IMR-90 (cell line): ENCODE results near the gene SH3GL2. TPM values are rescaled to one million over a fixed set of nuclear protein-coding genes. Genes with fewer than 3 reads are reported as not detected.

ENCODE experiments used
- ATAC-seq: fragments of 200-7000 bp; cut with Tn5 transposase; 2 replicates; pipeline ENCODE4 v1.9.1; 2020; ENCODE audit warnings: low read depth, mild to moderate bottlenecking, moderate library complexity
- BruUV-seq: library from RNA; stranded (reverse); fragments of 400-500 nt; replicated peaks from 2 replicates; lab custom pipeline; 2021; lab: Mats Ljungman, UMichigan
- CTCF ChIA-PET: fragments of 300-600 bp; formaldehyde crosslinking; extraction: SDS; loops from one replicate; lab custom pipeline; 2021; ENCODE audit warnings: antibody characterized with exemption; lab: Yijun Ruan, JAX
- POLR2A ChIA-PET: fragments of 300-600 bp; sonication (Branson Sonifier 250); formaldehyde crosslinking; loops from one replicate; lab custom pipeline; 2022; ENCODE audit warnings: antibody characterized with exemption; ENCODE audit not compliant: unreplicated experiment; lab: Charles Lee
- DNase-seq: peaks from one replicate; pipeline ENCODE4 v3.0.0; 2013
- H2AFZ ChIP-seq: replicated peaks from 2 replicates; pipeline ENCODE3; 2013; ENCODE audit warnings: low read length, mild to moderate bottlenecking; ENCODE audit not compliant: poor library complexity
- H2AK5ac ChIP-seq: 2 replicates; pipeline ENCODE4 v1.6.1; 2013; ENCODE audit warnings: low read depth, low read length, inconsistent platforms
- H2AK9ac ChIP-seq: replicated peaks from 2 replicates; pipeline ENCODE3; 2013; ENCODE audit warnings: mild to moderate bottlenecking, low read depth, low read length, moderate library complexity; ENCODE audit not compliant: poor library complexity
- H2BK120ac ChIP-seq: 2 replicates; pipeline ENCODE4 v1.6.1; 2013; ENCODE audit warnings: low read depth, low read length, inconsistent platforms
- H2BK15ac ChIP-seq: 3 replicates; pipeline ENCODE4 v1.6.1; 2013; ENCODE audit warnings: low read depth, low read length, inconsistent platforms
- H2BK20ac ChIP-seq: 2 replicates; pipeline ENCODE4 v1.6.1; 2013; ENCODE audit warnings: low read depth, mild to moderate bottlenecking, inconsistent platforms, low read length, moderate library complexity
- H2BK5ac ChIP-seq: 2 replicates; pipeline ENCODE4 v1.6.1; 2013; ENCODE audit warnings: mild to moderate bottlenecking, low read depth, low read length, inconsistent platforms; ENCODE audit not compliant: poor library complexity, severe bottlenecking
- H3K14ac ChIP-seq: replicated peaks from 2 replicates; pipeline ENCODE4 v1.6.1; 2013; ENCODE audit warnings: low read depth, low read length, inconsistent platforms
- H3K18ac ChIP-seq: 2 replicates; pipeline ENCODE4 v1.6.1; 2013; ENCODE audit warnings: low read depth, low read length, control low read depth
- H3K23ac ChIP-seq: 2 replicates; pipeline ENCODE4 v1.6.1; 2013; ENCODE audit warnings: low read depth, low read length, inconsistent platforms
- H3K27ac ChIP-seq: 2 replicates; pipeline ENCODE4 v1.5.1; 2013; ENCODE audit warnings: mild to moderate bottlenecking, control low read depth, low read length; ENCODE audit not compliant: insufficient read depth
- H3K27me3 ChIP-seq: 2 replicates; pipeline ENCODE4 v1.6.1; 2013; ENCODE audit warnings: low read length; ENCODE audit not compliant: control insufficient read depth, insufficient read depth
- H3K36me3 ChIP-seq: 2 replicates; pipeline ENCODE4 v1.6.1; 2013; ENCODE audit warnings: low read length, mixed read lengths; ENCODE audit not compliant: control insufficient read depth, insufficient read depth
- H3K4ac ChIP-seq: 2 replicates; pipeline ENCODE4 v1.6.1; 2013; ENCODE audit warnings: low read depth, low read length, inconsistent platforms
- H3K4me1 ChIP-seq: 2 replicates; pipeline ENCODE4 v1.6.1; 2013; ENCODE audit warnings: low read length, mixed read lengths; ENCODE audit not compliant: control insufficient read depth, insufficient read depth
- H3K4me2 ChIP-seq: 2 replicates; pipeline ENCODE4 v1.6.1; 2013; ENCODE audit warnings: low read depth, mild to moderate bottlenecking, control low read depth, low read length, moderate library complexity
- H3K4me3 ChIP-seq: 2 replicates; pipeline ENCODE4 v1.5.1; 2013; ENCODE audit warnings: low read depth, mild to moderate bottlenecking, control low read depth, low read length, moderate library complexity; ENCODE audit not compliant: insufficient read depth
- H3K56ac ChIP-seq: 2 replicates; pipeline ENCODE4 v1.6.1; 2013; ENCODE audit warnings: low read length, inconsistent platforms; ENCODE audit not compliant: insufficient read depth; ENCODE audit errors: extremely low read depth
- H3K79me1 ChIP-seq, 2 experiments: 2 replicates each; pipeline ENCODE4 v1.6.1; 2013; ENCODE audit warnings: low read length in 2 of 2, inconsistent platforms in 1 of 2, low read depth in 1 of 2
- H3K9ac ChIP-seq: 2 replicates; pipeline ENCODE4 v1.6.1; 2013; ENCODE audit warnings: low read depth, low read length, control low read depth
- H3K9me1 ChIP-seq: 2 replicates; pipeline ENCODE4 v1.6.1; 2013; ENCODE audit warnings: low read length, inconsistent platforms; ENCODE audit not compliant: insufficient read depth
- H3K9me3 ChIP-seq: 2 replicates; pipeline ENCODE4 v1.6.1; 2013; ENCODE audit warnings: low read length; ENCODE audit not compliant: control insufficient read depth, insufficient read depth
- H4K20me1 ChIP-seq: 2 replicates; pipeline ENCODE4 v1.6.1; 2013; ENCODE audit warnings: low read length, inconsistent platforms; ENCODE audit not compliant: insufficient read depth
- H4K5ac ChIP-seq: 2 replicates; pipeline ENCODE4 v1.6.1; 2013; ENCODE audit warnings: mild to moderate bottlenecking, low read depth, low read length, control low read depth
- H4K8ac ChIP-seq, 2 experiments: 2 replicates each; pipeline ENCODE4 v1.6.1; 2013; ENCODE audit warnings: low read depth in 2 of 2, low read length in 2 of 2, control low read depth in 1 of 2, inconsistent platforms in 1 of 2
- H4K91ac ChIP-seq: 2 replicates; pipeline ENCODE4 v1.6.1; 2013; ENCODE audit warnings: low read depth, low read length, inconsistent platforms; ENCODE audit not compliant: insufficient read depth
- CEBPB ChIP-seq: IDR thresholded peaks from 2 replicates; pipeline ENCODE4 v1.6.1; 2012; ENCODE audit warnings: low read depth, low read length, improper control_type of control experiment
- CHD1 ChIP-seq: IDR thresholded peaks from 2 replicates; pipeline ENCODE4 v1.6.1; 2012; ENCODE audit warnings: low read depth, low read length, improper control_type of control experiment
- MAFK ChIP-seq: IDR thresholded peaks from 2 replicates; pipeline ENCODE4 v1.6.1; 2012; ENCODE audit warnings: low read depth, low read length, improper control_type of control experiment
- NFE2L2 ChIP-seq: fragments of 150-350 bp; IDR thresholded peaks from 2 replicates; pipeline ENCODE4 v1.6.1; 2016; ENCODE audit warnings: low read depth, mild to moderate bottlenecking, low read length
- RFX5 ChIP-seq: IDR thresholded peaks from 2 replicates; pipeline ENCODE4 v1.8.0; 2012; ENCODE audit warnings: low read depth, mild to moderate bottlenecking, low read length, moderate library complexity
- WGBS, 2 experiments: methylation state at CpG; one replicate each; pipeline versions ENCODE4 v1.1.5 to v1.1.7; 2013; ENCODE audit warnings: missing lambda C conversion rate in 2 of 2; ENCODE audit not compliant: insufficient read length in 1 of 2; ENCODE audit errors: extremely low coverage in 2 of 2; 5-methylcytosine and 5-hydroxymethylcytosine counted together
- dilution Hi-C: fragments of 300-500 bp; cut with HindIII; formaldehyde crosslinking; loops from one replicate; pipeline ENCODE4 v1.14.3; 2018; ENCODE audit warnings: low sequenced_read_pairs; ENCODE audit not compliant: unreplicated experiment
- in situ Hi-C: fragments of 300-500 bp; cut with MboI; formaldehyde crosslinking; loops from 3 replicates; pipeline ENCODE4 v1.14.3; 2019; ENCODE audit warnings: low sequenced_read_pairs, inconsistent platforms, mixed read lengths
- intact Hi-C: fragments of 100-400 bp; cut with micrococcal nuclease; formaldehyde crosslinking; loops from 2 replicates; pipeline ENCODE4 v1.10.0; 2022
- polyA plus RNA-seq, 3 experiments: library from polyadenylated mRNA; depleted of rRNA; stranded (reverse); fragments of >200 nt; gene quantifications; 2 replicates each; pipeline ENCODE4 v1.2.3, GENCODE V29; 2012; ENCODE audit warnings: low replicate concordance in 1 of 3
- total RNA-seq: library from RNA; depleted of rRNA; stranded (reverse); fragments of >200 nt; gene quantifications from 2 replicates; pipeline ENCODE4 v1.2.3, GENCODE V29; 2012
- TF ChIP-seq, protein P1 (sequence below): fragments of 150-350 bp; IDR thresholded peaks from 2 replicates; pipeline ENCODE4 v1.6.1; 2016; ENCODE audit warnings: low read depth, mild to moderate bottlenecking, low read length, moderate library complexity, borderline replicate concordance

SH3GL2 gene
- total and polyA plus RNA-seq, 2 of the 4 experiments (the other 2 are of a cell fraction): under 0.01 to 0.05 TPM

DNA sequence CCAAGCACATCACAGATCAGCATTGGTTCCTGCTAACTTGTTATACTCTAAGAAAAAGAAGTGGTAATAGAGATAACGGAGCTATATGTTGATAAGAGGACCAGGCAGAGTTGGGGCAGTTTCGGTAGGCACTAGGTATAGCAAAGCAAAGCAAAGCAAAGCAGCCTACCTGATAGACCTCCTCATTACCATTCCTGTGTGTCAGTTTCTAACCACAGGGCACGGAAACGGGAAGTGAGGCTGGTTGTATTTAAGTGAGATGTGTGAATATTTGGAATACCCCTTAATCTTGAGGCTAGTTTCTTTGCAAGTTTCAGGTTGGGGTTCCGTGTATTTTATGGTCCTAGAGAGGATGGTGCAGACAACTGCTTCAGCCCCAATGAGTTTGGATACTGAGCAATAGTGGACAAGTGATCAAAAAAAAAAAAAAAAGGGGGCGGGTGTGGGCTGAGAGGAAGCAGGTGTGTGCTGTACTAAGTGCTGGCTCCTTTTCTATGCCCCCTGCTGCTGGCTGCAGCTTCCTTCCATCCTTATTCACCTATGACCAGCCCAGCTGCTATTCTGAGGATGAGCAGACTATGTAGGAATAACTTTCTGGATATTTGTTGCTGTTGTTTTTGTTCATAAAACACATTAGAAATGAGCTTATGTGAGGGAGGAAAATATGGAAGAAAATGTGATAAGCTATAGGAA is 183.3 kb downstream of the SH3GL2 start:
- H4K20me1 ChIP-seq: no peaks in the 10 kb centered on the region
- no peak for TF ChIP-seq CHD1
- no peak for TF ChIP-seq NFE2L2
- no peak for TF ChIP-seq MAFK
- TF ChIP-seq, protein P1, sequence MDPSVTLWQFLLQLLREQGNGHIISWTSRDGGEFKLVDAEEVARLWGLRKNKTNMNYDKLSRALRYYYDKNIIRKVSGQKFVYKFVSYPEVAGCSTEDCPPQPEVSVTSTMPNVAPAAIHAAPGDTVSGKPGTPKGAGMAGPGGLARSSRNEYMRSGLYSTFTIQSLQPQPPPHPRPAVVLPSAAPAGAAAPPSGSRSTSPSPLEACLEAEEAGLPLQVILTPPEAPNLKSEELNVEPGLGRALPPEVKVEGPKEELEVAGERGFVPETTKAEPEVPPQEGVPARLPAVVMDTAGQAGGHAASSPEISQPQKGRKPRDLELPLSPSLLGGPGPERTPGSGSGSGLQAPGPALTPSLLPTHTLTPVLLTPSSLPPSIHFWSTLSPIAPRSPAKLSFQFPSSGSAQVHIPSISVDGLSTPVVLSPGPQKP: no peak
- TF ChIP-seq CEBPB: no peak
- no peak for TF ChIP-seq RFX5
- dilution Hi-C loops: no loop called here

More for the DNA sequence above, 183.3 kb downstream of the SH3GL2 start:
- H2AK5ac ChIP-seq: no peak overlapping the region
- H2BK120ac ChIP-seq: no peak overlapping the region
- H3K79me1 ChIP-seq: no peaks in the 10 kb centered on the region
- no peak overlapping the region for H3K14ac ChIP-seq
- H2BK20ac ChIP-seq: no peak overlapping the region
- no peaks in the 10 kb centered on the region for H3K27me3 ChIP-seq
- no peak overlapping the region for H2AK9ac ChIP-seq
- H3K4ac ChIP-seq: no peak overlapping the region
- no peak overlapping the region for H3K23ac ChIP-seq
- in situ Hi-C loops (no loop called here), intact Hi-C loops (no loop called here)
- H3K36me3 ChIP-seq: no peaks in the 10 kb centered on the region
- H3K9ac ChIP-seq: no peak overlapping the region
- H2BK15ac ChIP-seq: no peak overlapping the region
- no peak overlapping the region for H3K4me2 ChIP-seq
- no peaks in the 10 kb centered on the region for H3K9me1 ChIP-seq
- H3K18ac ChIP-seq: no peak overlapping the region
- no peak overlapping the region for H4K8ac ChIP-seq
- no TSS peak for BruUV-seq
- ATAC-seq (no peak), DNase-seq (no peak)
- no peaks in the 10 kb centered on the region for H3K9me3 ChIP-seq
- H3K56ac ChIP-seq: no peak overlapping the region
- H2BK5ac ChIP-seq: no peak overlapping the region
- no peaks in the 10 kb centered on the region for H3K4me1 ChIP-seq
- POLR2A ChIA-PET: no interaction called here
- H4K91ac ChIP-seq: no peak overlapping the region
- no CpG with 5 or more reads among the region's 6 CpGs for WGBS, 2 experiments
- no peak overlapping the region for H4K5ac ChIP-seq
- no peak overlapping the region for H3K27ac ChIP-seq
- H2AFZ ChIP-seq: no peak overlapping the region
- CTCF ChIA-PET: no interaction called here
- no peak overlapping the region for H3K4me3 ChIP-seq
